Measurements from ENCODE around the gene RAMP3.
"Not testable (repeated sequence)": the region's sequence is repeated elsewhere in the genome, so short reads cannot be mapped to it uniquely, and the experiment has no call there.

RAMP3 gene

DNA sequence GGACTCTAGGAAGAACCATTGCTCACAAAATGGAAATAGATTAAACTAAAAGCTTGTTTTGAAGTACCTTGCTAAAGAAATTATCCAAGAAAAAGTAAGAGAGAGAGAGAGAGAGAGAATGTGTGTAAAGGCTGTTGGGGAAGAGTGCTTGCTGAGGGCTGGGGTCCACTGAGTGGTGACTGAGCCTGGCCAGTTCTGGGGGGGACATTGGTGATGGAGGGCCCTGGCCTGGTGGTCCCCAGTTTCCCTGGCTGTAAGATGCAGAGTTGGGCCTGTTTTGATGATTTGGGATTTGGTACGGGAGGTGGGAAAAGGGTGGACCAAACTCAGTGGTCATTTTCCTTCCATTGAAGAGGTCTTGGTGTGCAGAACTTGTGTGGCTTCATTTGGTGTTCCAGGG is 880 bp downstream of the RAMP3 start:
- no peak for DNase-seq

DNA sequence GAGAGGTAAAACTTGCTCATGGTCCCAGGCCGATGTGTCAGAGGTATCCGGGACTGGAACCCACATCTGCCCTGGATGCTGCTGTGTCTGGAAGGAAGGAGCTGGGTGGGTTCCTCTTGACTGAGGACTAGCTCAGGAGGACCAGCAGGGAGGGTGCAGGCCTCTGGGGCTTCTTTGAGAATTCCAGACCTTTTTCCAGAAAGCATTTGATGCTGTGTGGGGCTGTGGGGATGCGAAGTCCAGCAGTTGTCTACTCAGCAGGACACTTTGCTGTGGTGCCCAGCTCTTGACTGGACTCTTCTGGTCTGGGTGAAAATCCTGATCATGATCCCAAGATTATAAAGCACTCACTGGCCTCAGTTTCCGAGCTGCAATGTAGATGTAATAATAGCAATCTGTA is 1.7 kb downstream of the RAMP3 start:
- no peak for DNase-seq

DNA sequence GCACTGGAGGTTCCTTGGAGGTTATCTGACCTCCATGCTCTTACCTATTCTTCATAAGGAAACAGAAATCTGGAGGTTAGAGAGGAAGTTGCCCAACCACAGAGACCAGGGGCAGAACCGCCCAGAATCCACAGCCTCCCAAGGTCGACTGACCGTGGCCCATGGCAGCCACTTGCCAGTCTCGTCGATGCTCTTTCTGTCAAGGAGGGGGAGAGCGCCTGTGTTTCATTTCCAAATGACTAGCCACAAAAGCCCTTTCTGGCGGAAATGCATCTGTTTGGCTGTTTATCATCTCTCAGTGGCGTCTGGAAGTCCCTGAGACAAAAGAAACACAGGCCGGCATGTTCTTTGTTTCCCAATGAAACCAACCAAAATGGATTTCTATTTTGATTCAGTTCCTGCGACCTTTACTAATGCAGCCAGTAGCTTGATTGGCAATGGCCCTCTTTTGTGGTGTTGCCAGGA is 2.9 kb downstream of the RAMP3 start:
- no peak for DNase-seq

DNA sequence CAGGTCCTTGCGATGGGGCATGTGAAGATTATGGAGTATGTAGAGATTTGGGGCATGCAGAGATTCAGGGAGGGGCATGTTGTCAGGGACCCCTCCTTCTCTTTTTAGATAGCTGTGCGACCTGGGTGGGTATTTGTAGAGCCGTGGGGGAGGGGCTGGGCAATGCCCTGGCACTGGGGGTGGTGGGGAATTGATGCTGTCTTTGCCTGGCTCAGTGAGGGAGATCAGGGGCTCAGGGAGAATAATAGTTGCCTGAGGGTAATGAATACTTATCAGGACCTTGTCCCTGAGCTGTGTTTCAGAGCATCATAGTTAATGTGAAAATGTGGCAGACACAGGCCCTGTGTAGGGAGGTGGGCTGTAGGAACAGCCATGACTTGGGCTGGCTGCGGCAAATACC is 3.5 kb downstream of the RAMP3 start:
- no peak for DNase-seq

DNA sequence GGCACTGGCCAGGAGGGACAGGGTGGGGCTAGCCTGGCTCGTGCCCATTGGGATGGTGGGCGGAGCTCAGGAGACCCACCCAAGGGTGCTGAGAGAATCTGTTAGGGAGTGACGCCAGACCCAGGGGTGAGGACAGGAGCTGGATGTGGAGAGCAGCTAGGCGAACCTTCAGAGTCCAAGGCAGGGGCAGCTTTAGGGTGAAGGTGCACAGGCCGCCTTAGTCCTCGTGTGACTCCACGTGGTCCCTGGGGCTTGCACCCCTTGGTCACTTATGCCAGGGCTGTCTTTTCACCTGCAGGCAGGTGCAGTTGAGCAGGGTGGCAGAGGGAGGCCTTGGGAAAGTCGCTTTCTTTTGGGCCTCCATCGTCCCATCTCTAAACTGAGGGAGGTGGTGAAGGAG is 4.3 kb downstream of the RAMP3 start:
- DNase-seq = no peak

DNA sequence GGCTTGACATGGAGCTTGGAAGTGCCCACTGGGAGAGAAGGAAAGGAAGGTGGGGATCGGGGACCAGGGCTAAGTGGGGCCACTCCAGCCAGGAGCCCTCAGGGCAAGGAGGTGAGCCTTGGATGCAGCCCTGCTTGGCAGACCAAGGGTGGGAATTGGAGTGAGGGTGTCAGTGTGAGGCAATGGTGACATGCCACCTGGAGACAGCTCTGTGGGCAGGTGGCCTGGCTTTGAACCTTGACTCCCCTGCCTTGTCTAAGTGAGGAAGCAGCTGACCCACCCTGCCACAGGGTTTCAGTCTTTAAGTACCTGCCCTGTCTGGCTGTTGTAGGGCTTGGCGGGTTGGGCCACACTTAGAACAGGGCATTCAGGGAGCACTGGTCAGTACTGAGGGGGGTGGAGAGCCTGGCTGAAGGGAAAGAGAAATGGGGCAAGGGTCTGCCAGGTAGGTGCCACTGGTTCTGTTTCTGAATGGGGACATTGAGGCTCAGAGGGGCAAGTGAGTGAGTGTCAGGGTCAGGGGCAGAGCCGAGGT is 4.8 kb downstream of the RAMP3 start:
- no peak for DNase-seq

DNA sequence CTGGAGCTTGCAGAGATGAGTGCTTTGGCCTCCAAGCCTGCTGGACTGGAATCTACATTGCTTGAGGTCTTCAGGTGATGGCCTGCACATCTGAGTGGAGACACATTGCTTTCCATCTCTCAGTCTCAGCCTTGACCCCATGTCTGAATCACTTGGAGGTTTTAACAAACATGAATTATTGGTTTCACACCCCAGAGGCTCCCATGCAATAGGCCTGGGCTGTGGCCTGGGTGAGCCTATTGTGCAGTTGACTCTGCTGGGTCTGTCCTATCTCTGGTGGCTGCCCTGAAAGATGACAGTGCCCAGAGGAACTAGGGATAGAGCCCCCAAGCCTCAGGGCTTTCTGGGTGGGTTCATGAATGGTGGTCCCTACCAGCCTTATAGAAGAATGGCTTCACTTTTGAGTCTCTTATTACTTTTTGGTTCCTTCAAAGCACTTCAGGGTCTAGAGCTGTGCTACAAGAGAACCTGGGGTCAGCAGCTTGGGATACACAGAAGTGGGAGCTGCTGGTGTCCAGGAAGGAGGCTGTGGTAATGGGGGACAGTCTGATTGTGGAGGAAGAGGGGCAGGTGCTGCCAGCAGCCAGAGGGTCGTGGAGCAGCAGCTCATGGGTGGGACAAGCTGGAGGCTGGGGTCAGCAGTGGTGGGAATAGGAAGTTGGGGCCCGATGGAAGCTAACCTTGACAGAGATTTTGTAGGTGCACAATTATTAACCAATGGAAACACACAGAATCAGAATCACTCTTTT is 5.5 kb downstream of the RAMP3 start:
- no peak for DNase-seq

DNA sequence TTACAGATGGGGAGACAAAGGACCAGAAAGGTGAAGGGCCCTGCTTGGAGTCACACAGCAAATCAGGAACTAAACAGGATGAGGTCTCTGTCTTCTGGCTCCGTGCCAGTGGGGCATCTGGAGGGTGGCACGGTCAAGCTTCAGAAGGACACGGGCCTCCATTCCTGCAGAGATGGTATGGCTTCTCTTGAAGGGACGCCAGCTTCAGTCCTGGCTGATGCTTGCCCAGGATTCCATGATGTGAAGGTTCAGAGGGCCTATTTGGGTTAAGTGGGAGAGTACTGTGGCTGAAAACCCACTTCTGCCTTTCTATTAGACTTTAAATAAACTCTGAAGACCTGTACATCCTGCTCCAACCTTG is 6.1 kb downstream of the RAMP3 start:
- DNase-seq = no peak

DNA sequence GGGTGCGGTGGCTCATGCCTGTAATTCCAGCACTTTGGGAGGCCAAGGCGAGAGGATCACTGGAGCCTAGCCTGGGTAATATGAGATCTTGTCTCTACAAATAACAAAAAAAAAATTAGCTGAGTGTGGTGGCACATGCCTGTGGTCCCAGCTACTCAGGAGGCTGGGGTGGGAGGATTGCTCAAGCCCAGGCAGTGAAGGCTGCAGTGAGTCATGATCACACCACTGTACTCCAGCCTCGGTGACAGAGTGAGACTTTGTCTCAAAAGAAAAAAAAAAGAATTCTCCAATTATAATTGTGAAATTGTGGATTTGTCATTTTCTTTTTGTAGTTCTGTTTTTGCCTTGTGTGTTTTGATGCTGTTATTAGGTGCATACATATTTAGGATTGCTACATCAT is 6.7 kb downstream of the RAMP3 start:
- not testable (repeated sequence) for DNase-seq

DNA sequence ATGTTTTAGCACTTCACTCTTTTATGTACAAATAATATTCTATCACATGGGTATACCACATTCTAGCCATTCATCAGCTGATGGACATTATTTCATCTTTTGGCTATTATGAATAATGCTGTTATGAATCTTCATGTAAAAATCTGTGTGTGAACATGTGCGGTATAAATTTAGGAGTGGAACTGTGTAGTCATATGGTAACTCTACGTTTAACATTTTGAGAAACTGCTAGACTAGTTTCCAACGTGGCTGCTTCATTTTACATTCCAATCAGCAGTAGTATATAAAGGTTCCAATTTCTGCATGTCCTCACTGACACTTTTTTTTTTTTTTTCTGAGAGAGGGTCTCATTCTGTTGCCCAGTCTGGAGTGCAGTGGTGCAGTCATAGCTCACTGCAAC is 8.3 kb downstream of the RAMP3 start:
- DNase-seq = no peak

DNA sequence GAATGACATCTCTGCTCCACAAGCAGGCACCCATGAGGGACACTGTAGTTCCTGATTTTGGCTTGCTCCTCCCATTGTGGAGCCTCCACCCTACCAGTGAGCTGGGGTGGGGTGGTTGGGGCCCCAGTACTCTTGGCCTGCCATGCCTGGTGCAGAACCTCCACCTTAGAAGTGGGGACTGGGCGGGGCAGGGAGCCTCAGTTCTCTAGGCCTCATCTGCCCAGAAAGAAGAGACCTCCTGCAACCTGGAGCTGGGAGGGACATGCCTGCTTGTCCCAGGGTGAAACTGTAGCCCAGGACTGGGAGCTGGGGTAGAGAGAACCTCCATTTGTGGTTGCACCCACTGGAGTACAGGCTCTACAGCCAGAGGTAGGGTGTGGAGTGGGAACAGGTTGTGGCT is 14.4 kb downstream of the RAMP3 start:
- DNase-seq = no peak

DNA sequence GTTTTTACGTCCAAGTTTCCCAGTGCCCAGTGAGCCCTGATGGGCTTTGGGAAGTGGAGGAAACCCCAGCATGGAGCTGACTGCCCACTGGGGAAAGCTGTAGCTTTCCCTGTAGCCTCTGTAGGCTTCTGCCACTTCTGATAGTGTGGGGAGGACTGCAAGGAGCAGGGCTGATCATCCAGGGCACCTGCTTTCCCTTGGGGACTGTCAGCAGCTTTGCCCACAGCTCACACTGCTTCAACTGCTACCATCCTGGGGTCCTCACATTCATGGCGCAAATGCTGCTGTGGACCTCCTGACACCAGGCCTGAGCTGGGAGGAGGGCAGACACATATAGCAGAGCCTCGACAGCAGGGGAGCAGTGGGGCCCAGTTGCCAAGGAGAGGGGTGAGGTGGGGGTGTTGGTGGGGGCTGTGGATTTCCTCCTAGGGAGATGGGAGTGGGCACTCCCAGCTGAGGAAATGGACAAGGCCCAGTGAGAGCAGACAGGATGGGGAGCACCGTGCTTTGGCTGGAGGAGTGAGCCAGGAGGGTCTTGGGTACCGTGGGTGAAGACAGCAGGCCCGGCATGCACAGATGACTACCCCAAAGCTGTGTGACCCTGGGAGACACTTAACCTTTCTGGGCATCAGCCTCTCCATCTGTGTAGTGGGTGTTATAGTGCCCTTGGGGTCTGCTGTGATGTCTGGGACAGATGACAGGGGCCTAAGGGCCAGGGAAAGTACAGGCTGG is 16.2 kb downstream of the RAMP3 start:
- DNase-seq = no peak

DNA sequence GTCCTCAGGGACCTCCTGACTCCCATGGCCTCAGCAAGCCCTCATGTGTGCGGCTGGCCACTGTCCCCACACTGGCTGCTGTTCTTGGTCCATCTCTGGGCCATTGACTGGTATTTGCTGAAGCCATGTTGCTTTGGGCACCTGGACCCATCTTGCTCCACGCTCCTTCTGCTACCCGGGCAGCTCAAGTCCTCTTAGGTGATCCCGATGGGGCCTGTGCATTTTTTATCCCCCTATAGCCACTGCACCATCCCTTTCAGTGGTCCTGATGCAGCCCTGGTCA is 16.7 kb downstream of the RAMP3 start:
- DNase-seq = no peak

DNA sequence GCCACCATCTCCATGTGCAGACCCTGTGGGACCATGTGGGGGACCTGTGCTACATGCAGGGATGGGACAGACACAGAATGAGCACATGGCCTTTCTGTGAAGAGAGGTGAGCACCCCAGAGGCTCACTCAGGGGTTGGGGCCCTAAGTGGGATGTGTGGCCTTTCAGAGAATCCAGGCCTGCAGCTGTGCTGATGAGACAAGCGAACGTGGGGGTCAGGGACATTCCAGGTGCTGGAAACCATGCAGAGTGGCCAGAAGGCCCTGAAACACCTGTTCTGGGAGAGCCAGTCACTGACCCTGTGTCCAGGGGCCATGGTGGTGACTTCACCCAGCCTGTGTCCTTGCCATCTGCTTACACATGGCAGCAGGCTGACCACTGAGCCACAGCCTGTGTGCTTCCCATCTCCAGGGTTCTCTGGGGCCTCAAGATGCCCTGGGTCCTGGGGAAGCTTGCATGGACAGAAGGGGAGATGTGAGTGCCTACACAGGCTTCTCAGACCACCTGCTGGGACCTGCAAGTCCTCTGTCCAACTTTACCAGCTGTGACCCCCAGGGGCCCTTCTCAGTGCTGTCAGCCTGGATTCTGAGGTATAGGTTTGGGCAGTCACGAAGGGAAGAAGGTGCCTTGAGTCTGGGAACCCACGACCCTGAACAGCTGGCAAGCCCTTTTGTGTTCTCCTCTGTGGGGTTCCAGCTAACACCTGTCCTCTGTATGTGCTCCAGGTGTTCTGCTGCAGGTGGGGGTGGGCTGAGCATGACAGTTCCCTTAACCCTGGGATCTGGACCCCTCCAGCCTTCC is 17.6 kb downstream of the RAMP3 start:
- no peak for DNase-seq

DNA sequence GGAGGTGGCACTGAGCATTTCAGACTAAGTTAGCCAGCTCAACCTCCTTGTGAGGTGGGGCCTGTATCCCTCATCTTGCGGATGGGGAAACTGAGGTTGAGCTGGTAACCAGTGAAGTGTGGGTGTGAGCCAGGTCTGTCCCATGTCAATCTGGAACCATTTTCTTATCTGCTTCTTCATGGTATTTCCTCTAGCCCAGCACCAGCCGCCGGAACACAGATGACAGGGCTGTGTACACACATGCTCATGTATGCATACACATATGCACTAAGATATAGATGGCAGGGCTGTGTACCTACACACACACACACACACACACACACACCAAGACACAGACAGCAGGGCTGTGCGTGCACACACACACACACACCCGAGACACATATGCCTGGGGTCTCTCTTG is 18.5 kb downstream of the RAMP3 start:
- no peak for DNase-seq

DNA sequence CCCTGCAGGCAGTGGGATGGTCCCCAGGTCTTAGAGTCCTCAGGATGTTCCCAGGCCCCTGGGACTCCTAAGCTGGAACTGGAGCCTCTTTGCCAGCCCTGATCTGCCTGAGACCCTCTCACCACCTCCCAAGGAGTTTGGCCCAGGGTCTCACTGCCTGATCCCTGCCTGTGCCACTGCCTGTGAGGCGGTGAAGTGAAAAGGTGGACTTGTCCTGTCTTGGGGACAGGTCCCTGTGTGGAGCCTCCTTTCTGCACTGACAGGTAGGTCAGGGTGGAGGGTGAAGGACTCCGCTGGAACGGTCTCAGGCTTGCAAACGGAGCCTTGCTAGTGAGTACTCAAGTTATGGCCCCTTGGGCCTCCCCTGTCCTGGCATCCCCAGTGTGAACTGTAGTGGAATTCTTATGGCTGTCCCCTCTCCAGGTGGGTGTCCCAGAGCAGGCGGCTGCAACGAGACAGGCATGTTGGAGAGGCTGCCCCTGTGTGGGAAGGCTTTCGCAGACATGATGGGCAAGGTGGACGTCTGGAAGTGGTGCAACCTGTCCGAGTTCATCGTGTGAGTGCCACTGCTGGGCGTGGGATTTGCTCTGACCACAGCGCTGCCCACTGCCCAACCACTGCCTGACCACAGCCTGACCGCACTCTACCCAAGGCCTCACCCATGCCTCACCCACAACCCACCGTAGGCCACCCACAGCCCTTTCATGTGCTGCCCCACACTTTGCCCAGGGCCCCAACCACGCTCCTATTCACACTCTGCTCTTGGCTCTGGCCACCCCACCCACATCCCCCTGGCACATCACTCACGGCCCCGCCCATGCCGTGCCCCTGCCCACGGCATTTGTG is 19.5 kb downstream of the RAMP3 start:
- DNase-seq = no peak

DNA sequence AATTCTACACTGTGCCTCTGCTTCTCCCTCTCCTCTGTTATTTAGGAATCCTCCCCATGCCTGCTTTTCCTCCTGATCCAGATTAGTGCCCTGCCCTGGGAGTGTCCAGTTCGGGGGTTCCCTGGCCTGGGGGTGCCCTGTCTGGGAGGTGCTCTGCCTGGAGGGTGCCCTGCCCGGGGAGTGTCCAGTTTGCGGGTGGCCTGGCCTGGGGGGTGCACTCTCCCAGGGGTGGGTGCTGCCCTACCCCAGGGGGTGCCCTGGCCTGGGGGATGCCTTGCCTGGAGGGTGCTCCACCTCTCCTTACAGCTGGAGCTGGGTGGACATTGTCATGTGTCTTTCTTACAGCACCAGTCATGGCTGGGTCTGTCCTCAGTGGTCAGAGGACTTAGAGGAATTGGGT is 20.2 kb downstream of the RAMP3 start:
- DNase-seq = no peak

DNA sequence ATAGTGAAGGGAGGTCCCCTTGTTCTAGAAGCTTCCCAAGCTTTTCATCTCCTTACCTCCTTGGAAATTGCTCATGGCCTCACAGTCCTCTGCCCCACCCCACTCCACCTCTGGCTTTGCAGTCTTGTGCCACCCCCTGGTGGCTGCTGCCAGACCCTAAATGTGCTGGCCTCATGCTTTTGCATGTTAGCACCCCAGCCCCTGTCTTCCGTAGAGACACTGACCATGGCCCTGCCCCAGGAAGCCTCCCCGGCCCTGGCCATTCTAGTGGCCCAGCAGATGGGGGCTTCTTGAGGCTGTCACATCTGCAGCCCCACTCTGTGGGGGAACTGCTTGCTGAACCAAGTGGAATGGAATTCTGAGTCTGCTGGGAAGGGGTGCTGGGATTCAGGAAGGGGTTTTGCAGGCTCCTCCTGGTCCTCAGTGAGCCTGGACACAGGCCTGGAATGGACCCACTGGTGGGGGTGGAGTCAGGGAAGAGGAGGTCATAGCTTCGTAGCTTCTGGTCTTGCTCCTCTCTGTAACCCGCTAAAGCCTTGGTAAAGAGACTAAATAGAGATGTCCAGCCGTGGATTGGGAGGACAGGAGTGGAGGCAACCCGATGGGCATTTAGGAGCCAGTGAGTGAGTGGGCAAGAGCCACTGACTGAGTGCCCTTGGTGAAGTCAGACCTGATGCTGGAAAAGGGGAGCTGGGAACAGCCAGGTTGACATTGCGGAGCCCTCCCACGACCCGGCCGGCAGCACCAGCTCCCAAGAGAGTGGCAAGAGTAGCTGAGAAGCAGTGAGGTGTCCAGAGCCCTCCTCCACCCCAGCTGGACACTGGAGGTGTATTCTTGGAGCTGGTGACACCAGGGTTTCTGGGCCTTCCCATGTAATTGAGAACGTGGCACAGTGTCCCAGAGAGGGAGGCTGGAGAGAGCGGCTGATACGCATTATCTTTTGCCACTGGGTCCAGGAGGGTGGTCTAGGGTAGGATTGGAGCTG is 20.9 kb downstream of the RAMP3 start:
- no peak for DNase-seq

DNA sequence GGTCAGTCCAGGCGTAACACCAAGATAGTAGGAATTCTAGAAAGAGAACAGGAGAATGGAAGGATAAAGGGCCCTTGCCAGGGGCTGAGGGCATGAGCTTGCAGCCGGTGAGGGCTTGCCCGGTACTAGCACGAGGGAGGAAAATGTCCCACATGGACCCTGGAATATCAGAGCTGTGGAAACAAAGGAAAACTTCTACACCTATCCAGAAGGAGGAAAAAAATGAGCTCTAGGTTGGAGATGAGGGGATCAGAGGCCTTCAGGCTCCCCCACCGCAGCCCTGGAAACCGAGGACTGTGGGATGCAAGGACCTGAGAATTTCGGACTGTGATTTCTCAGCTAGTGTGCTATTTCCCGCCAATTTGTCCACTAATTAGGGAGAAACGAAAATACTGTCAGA is 22.1 kb downstream of the RAMP3 start:
- DNase-seq = no peak

DNA sequence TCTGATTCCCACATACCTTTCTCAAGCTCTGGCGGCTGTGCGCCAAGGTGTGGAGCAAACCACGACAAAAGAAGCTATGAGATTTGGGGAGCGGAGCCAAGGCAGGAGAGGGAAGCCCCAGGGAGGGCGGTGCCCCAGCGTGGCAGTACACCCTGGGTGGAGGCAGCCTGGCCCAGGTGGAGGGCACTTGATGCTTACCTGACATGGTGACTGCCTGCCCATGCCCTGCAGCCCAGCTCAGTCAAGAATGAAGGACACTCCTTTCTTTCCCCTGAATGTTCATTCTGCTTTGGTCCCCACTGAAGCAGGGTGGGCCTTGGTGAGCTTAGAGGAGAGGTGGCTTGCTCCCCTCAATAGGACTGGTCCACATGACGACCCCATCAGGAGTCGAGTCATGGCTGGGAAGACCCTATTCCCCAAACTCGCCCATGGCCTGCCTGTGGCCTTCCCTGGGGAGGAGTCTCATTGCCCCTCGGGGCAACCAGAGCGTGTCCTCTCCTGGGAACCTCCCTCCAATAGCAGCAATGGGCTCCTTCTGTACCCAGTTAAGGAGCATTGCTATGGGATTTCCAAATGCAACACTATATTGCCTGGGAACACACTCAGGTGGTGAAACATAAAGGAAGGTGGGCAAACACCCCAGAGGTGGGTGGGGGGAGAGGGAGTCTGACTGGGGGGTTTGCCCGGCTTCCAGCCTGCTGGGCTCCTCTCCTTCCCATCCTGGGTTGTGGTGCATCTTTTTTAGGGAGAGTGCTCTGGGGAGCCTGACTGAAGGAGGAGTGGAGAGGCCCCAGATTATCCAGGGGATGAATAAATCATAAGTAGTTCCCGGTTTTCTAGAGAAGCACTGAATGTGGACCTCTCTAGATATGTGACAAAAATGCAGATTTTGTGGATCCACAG is 22.7 kb downstream of the RAMP3 start:
- DNase-seq = no peak

All from activated effector memory CD4-positive, alpha-beta T cell treated with Interleukin-2 at 50 U/mL for 16 hours (primary cell).